GM12878 (cell line): ENCODE data around the gene NTN1. TPM values are rescaled to one million over a fixed set of nuclear protein-coding genes. Genes with fewer than 3 reads are reported as not detected.

Experiments used
- ATAC-seq: fragments of 200-7000 bp; cut with Tn5 transposase; 3 replicates; pipeline ENCODE4 v1.9.1; 2020; ENCODE audit warnings: mild to moderate bottlenecking, moderate library complexity
- BruUV-seq: library from RNA; stranded (reverse); fragments of 400-500 nt; replicated peaks from 2 replicates; lab custom pipeline; 2021; lab: Mats Ljungman, UMichigan
- CTCF ChIA-PET: fragments of 300-600 bp; sonication (Branson Sonifier 250); formaldehyde crosslinking; extraction: SDS; loops from one replicate; lab custom pipeline; 2021; ENCODE audit warnings: inconsistent platforms; lab: Yijun Ruan, JAX
- POLR2A ChIA-PET: fragments of 350-600 bp; formaldehyde crosslinking; extraction: SDS; loops from one replicate; lab custom pipeline; 2021; ENCODE audit warnings: inconsistent platforms; lab: Charles Lee
- RAD21 ChIA-PET: fragments of 300-600 bp; sonication (Branson Sonifier 250); formaldehyde crosslinking; loops from one replicate; lab custom pipeline; 2023; ENCODE audit warnings: antibody characterized with exemption; ENCODE audit not compliant: unreplicated experiment; lab: Charles Lee
- SMC1A ChIA-PET: fragments of 300-600 bp; sonication (Branson Sonifier 250); formaldehyde crosslinking; loops from one replicate; lab custom pipeline; 2023; ENCODE audit not compliant: unreplicated experiment, uncharacterized antibody; lab: Charles Lee
- DNase-seq: peaks from one replicate; pipeline ENCODE4 v3.0.0-alpha.2; 2011; ENCODE audit warnings: low read depth, low spot score
- FAIRE-seq: peaks from 3 replicates; lab custom pipeline; 2011; peaks lifted over from hg19 to GRCh38; lab: Jason Lieb, UNC
- H2AFZ ChIP-seq: 2 replicates; pipeline ENCODE4 v1.6.0; 2011; ENCODE audit warnings: low read depth, low read length, control low read depth; ENCODE audit not compliant: control insufficient read depth
- H3K27ac ChIP-seq: 2 replicates; pipeline ENCODE4 v1.5.1; 2011; ENCODE audit warnings: control low read depth; ENCODE audit not compliant: control insufficient read depth, insufficient read depth
- H3K27me3 ChIP-seq, 2 experiments: replicated peaks in 1 of 2; 2 replicates each; pipeline versions ENCODE4 v1.6.0 to v1.6.1; 2011; ENCODE audit warnings: low read length in 1 of 2; ENCODE audit not compliant: control insufficient read depth in 2 of 2, insufficient read depth in 2 of 2
- H3K36me3 ChIP-seq, 2 experiments: 2 replicates each; pipeline ENCODE4 v1.5.1; 2011; ENCODE audit warnings: low read length in 1 of 2; ENCODE audit not compliant: control insufficient read depth in 2 of 2, insufficient read depth in 2 of 2
- H3K4me1 ChIP-seq: 2 replicates; pipeline ENCODE4 v1.6.1; 2011; ENCODE audit warnings: mild to moderate bottlenecking, low read length, moderate library complexity, mixed read lengths; ENCODE audit not compliant: control insufficient read depth, insufficient read depth
- H3K4me2 ChIP-seq: 2 replicates; pipeline ENCODE4 v1.6.0; 2011; ENCODE audit warnings: control low read depth; ENCODE audit not compliant: control insufficient read depth, insufficient read depth
- H3K4me3 ChIP-seq: fragments of 200-600 bp; sonication (generic); 2 replicates; pipeline ENCODE4 v1.5.1; 2016
- H3K79me2 ChIP-seq: 2 replicates; pipeline ENCODE4 v1.6.0; 2011; ENCODE audit warnings: low read length; ENCODE audit not compliant: control insufficient read depth, insufficient read depth
- H3K9ac ChIP-seq: 2 replicates; pipeline ENCODE4 v1.8.0; 2011; ENCODE audit warnings: low read length, control low read depth, mixed read lengths; ENCODE audit not compliant: control insufficient read depth, insufficient read depth
- H3K9me3 ChIP-seq: replicated peaks from 3 replicates; pipeline ENCODE4 v1.5.1; 2011; ENCODE audit warnings: mild to moderate bottlenecking, low read length; ENCODE audit not compliant: control insufficient read depth, insufficient read depth
- H4K20me1 ChIP-seq: 2 replicates; pipeline ENCODE4 v1.6.0; 2011; ENCODE audit not compliant: control insufficient read depth, insufficient read depth
- ASH2L ChIP-seq: fragments of 300-600, 200-600 bp; sonication (generic); IDR thresholded peaks from 2 replicates; pipeline ENCODE4 v1.6.1; 2017; ENCODE audit warnings: low read depth, mild to moderate bottlenecking, borderline replicate concordance
- ATF7 ChIP-seq: fragments of 450-650 bp; IDR thresholded peaks from 2 replicates; pipeline ENCODE4 v1.6.1; 2016; ENCODE audit warnings: low read depth, mild to moderate bottlenecking
- HDGF ChIP-seq: fragments of 450-650 bp; IDR thresholded peaks from 2 replicates; pipeline ENCODE4 v1.6.1; 2016; ENCODE audit warnings: antibody characterized with exemption
- MLLT1 ChIP-seq: fragments of 450-650 bp; IDR thresholded peaks from 2 replicates; pipeline ENCODE4 v1.6.1; 2016; ENCODE audit warnings: mild to moderate bottlenecking
- NR2C1 ChIP-seq: fragments of 450-650 bp; IDR thresholded peaks from 2 replicates; pipeline ENCODE4 v1.6.1; 2017; ENCODE audit warnings: antibody characterized with exemption, mild to moderate bottlenecking, moderate library complexity
- TAF1 ChIP-seq: IDR thresholded peaks from 2 replicates; pipeline ENCODE4 v1.6.1; 2011; ENCODE audit warnings: mild to moderate bottlenecking, low read depth, low read length, borderline replicate concordance
- TCF3 ChIP-seq: IDR thresholded peaks from 2 replicates; pipeline ENCODE4 v1.6.1; 2012; ENCODE audit warnings: low read depth, mild to moderate bottlenecking, low read length, borderline replicate concordance; ENCODE audit not compliant: insufficient read depth
- ZNF687 ChIP-seq: fragments of 450-650 bp; IDR thresholded peaks from 2 replicates; pipeline ENCODE4 v1.6.1; 2017; ENCODE audit warnings: mild to moderate bottlenecking, moderate library complexity
- WGBS: methylation state at CpG from one replicate; pipeline ENCODE4 v1.1.6; 2016; ENCODE audit warnings: low lambda C conversion rate; ENCODE audit not compliant: insufficient replicate concordance, insufficient coverage; ENCODE audit errors: missing lambda C conversion rate; 5-methylcytosine and 5-hydroxymethylcytosine counted together
- in situ Hi-C: fragments of 300-500 bp; cut with MboI; formaldehyde crosslinking; loops from 9 replicates; pipeline ENCODE4 v1.14.3; 2018; ENCODE audit warnings: mixed read lengths
- intact Hi-C: fragments of 100-400 bp; cut with micrococcal nuclease; formaldehyde crosslinking; loops from one replicate; pipeline ENCODE4 v1.14.2; 2022; ENCODE audit not compliant: unreplicated experiment
- polyA plus RNA-seq, 11 experiments: library from polyadenylated mRNA; depleted of rRNA in 4 of 11; unstranded in 6 of 11; stranded (reverse) in 5 of 11; fragments of >200 nt; fragmentation: Nextera tagmentation in 4 of 11; fragmentation: Illumina TruSeq in 1 of 11; extraction: Ambion mirVana in 4 of 11; extraction: Trizol in 1 of 11; gene quantifications; 1 replicate in 1 of 11; 2 replicates in 10 of 11; pipeline versions ENCODE4 v1.2.1 to v1.2.3, GENCODE V29; 2011 to 2016; ENCODE audit warnings: inconsistent platforms in 2 of 11, missing spikeins in 2 of 11, low read depth in 1 of 11
- total RNA-seq, 4 experiments: library from RNA; depleted of rRNA in 3 of 4; stranded (reverse); fragments of >200 nt in 3 of 4; fragmentation: Illumina TruSeq in 1 of 4; extraction: Trizol in 1 of 4; gene quantifications; 2 replicates each; pipeline versions ENCODE4 v1.2.1 to v1.2.3, GENCODE V29; 2013 to 2021
- TF ChIP-seq, protein P1 (sequence below): fragments of 450-650 bp; IDR thresholded peaks from 2 replicates; pipeline ENCODE4 v1.6.1; 2017; ENCODE audit warnings: mild to moderate bottlenecking

NTN1 gene
- total and polyA plus RNA-seq, 10 of the 15 experiments (the other 5 are each of a cell fraction or from before 2014, with no cell fraction given) = 0.02 to 0.89 (median 0.35) TPM

GRCh38 chr17:9141425-9141753, 120.1 kb downstream of the NTN1 start (continued):
- TF ChIP-seq TAF1 (no peak), MLLT1 (no peak)
- TF ChIP-seq, all 136 proteins: peak for 0

GRCh38 chr17:9142772-9143494, 121.6 kb downstream of the NTN1 start:
- Histone ChIP-seq H3K79me2 (no peaks in the 10 kb centered on the region), H3K27ac (no peak overlapping the region), H2AFZ (no peak overlapping the region), H3K4me2 (no peak overlapping the region), H3K27me3 (no peaks in the 10 kb centered on the region; a peak in 1 of 4 replicates), H3K9ac (no peak overlapping the region), H3K9me3 (no peaks in the 10 kb centered on the region), H4K20me1 (no peaks in the 10 kb centered on the region), H3K4me1 (no peaks in the 10 kb centered on the region), H3K36me3 (no peaks in the 10 kb centered on the region), H3K4me3 (no peak overlapping the region)
- FAIRE-seq = no peak
- SMC1A ChIA-PET = no interaction called here
- DNase-seq = no peak
- WGBS = 20% methylated on average over 10 of the region's 10 CpGs
- RAD21 ChIA-PET = no interaction called here
- POLR2A ChIA-PET = no interaction called here
- in situ Hi-C loops = no loop called here
- no TSS peak for BruUV-seq
- intact Hi-C loops = no loop called here
- TF ChIP-seq HDGF = no peak
- TF ChIP-seq, protein P1, sequence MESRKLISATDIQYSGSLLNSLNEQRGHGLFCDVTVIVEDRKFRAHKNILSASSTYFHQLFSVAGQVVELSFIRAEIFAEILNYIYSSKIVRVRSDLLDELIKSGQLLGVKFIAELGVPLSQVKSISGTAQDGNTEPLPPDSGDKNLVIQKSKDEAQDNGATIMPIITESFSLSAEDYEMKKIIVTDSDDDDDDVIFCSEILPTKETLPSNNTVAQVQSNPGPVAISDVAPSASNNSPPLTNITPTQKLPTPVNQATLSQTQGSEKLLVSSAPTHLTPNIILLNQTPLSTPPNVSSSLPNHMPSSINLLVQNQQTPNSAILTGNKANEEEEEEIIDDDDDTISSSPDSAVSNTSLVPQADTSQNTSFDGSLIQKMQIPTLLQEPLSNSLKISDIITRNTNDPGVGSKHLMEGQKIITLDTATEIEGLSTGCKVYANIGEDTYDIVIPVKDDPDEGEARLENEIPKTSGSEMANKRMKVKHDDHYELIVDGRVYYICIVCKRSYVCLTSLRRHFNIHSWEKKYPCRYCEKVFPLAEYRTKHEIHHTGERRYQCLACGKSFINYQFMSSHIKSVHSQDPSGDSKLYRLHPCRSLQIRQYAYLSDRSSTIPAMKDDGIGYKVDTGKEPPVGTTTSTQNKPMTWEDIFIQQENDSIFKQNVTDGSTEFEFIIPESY = no peak
- TF ChIP-seq ZNF687 = no peak
- TF ChIP-seq NR2C1 = no peak
- 0 out of 2 replicates have a peak, but pooled peaks have one; percentile 31 for TF ChIP-seq ATF7
- TF ChIP-seq TCF3 = no peak
- no peak for TF ChIP-seq ASH2L
- no peak for ATAC-seq
- CTCF ChIA-PET = no interaction called here
